Natural killer cell treated with Interleukin-12 subunit alpha and Interleukin-12 subunit beta and Interleukin-15 and Interleukin-18, amount 100 ng/mL, for 72 hours (primary cell): ENCODE results near the gene RYK. TPM values are rescaled to one million over a fixed set of nuclear protein-coding genes. Genes with fewer than 3 reads are reported as not detected.

ENCODE experiments used
- ATAC-seq, 2 donors: fragments of 150-1000 bp; cut with Tn5 transposase in 1 of 2; sonication (Bioruptor Pico), chemical (Tn5 transposase) in 1 of 2; 2 replicates each; pipeline ENCODE4 v1.10.0; 2021
- DNase-seq: peaks from one replicate; pipeline ENCODE4 v3.0.0; 2022; ENCODE audit warnings: low spot score
- H3K27ac Mint-ChIP-seq, 2 donors: 1 replicate in 1 of 2; 2 replicates in 1 of 2; pipeline ENCODE4 v1.8.0; 2022; ENCODE audit warnings: mixed read lengths in 2 of 2, mild to moderate bottlenecking in 1 of 2, moderate library complexity in 1 of 2
- H3K27me3 Mint-ChIP-seq, 2 donors: 1 replicate in 1 of 2; 2 replicates in 1 of 2; pipeline ENCODE4 v1.8.0; 2022; ENCODE audit warnings: mixed read lengths in 2 of 2
- H3K36me3 Mint-ChIP-seq: one replicate; pipeline ENCODE4 v1.8.0; 2022; ENCODE audit warnings: mixed read lengths
- H3K4me1 Mint-ChIP-seq, 2 donors: 1 replicate in 1 of 2; 2 replicates in 1 of 2; pipeline ENCODE4 v1.8.0; 2022; ENCODE audit warnings: low read depth in 2 of 2, mixed read lengths in 2 of 2, mild to moderate bottlenecking in 1 of 2
- H3K4me3 Mint-ChIP-seq: one replicate; pipeline ENCODE4 v1.8.0; 2022; ENCODE audit warnings: mixed read lengths
- H3K9me3 Mint-ChIP-seq: 2 replicates; pipeline ENCODE4 v1.8.0; 2022; ENCODE audit warnings: mixed read lengths
- total RNA-seq, 2 donors: library from RNA; stranded (reverse); gene quantifications; one replicate each; pipeline ENCODE4 v1.2.3, GENCODE V29; 2022

Gene RYK
- 10 to 100 TPM; 20.6 to 20.8 TPM for total RNA-seq

DNA sequence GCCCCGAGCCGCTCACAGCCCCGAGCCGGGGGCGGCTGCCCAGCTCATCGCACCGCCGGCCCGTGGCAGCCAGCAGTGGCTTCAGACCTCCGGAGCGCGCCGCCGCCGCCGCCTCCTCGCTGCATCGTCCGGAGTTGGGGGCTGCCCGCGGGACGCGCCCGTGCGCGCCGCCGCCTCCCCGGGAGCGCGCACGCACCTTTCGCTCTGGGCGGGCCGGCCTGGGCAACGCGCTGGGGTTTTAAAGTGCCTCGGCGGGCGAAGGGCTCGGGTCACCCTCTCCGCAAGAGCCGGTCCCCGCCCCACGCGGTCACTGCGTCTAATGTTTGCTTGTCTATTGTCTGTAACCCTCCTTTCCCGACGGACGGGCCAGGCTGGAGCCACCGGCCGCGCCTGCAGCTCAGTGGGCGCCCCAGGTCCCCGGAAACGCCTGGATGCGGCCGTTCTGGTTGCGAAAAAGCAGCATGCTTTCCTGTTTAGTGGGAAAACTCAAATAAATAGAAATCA, at the start of gene RYK:
RYK (minus strand) TSS at position 143 of the 504 bp plus-strand sequence. CDS start 205 bp downstream, outside the sequence.
- peaks cover 12 to 21% of the 10 kb centered on the region in 2 donors for H3K27me3 Mint-ChIP-seq
- H3K4me3 Mint-ChIP-seq: peak within 1 kb of the TSS; percentile 94
- no peaks in the 10 kb centered on the region for H3K9me3 Mint-ChIP-seq
- H3K4me1 Mint-ChIP-seq: peaks cover 26 to 34% of the 10 kb centered on the region in 2 donors
- peak; percentile 93 to 94 for ATAC-seq
- DNase-seq: peak; percentile 89
- H3K36me3 Mint-ChIP-seq: no peaks in the 10 kb centered on the region
- H3K27ac Mint-ChIP-seq: peak within 1 kb of the TSS; percentile 67 to 94

GRCh38 chr3:134299888-134300206, 49.2 kb upstream of the RYK start:
- no peak for DNase-seq
- peaks cover 31 to 40% of the 10 kb centered on the region in 2 donors for H3K27me3 Mint-ChIP-seq
- ATAC-seq: no peak
- no peak overlapping the region for H3K4me3 Mint-ChIP-seq
- H3K4me1 Mint-ChIP-seq: peaks cover 0 to 3% of the 10 kb centered on the region in 2 donors
- peaks cover 8% of the 10 kb centered on the region for H3K36me3 Mint-ChIP-seq
- no peaks in the 10 kb centered on the region for H3K9me3 Mint-ChIP-seq
- H3K27ac Mint-ChIP-seq: no peak overlapping the region

DNA sequence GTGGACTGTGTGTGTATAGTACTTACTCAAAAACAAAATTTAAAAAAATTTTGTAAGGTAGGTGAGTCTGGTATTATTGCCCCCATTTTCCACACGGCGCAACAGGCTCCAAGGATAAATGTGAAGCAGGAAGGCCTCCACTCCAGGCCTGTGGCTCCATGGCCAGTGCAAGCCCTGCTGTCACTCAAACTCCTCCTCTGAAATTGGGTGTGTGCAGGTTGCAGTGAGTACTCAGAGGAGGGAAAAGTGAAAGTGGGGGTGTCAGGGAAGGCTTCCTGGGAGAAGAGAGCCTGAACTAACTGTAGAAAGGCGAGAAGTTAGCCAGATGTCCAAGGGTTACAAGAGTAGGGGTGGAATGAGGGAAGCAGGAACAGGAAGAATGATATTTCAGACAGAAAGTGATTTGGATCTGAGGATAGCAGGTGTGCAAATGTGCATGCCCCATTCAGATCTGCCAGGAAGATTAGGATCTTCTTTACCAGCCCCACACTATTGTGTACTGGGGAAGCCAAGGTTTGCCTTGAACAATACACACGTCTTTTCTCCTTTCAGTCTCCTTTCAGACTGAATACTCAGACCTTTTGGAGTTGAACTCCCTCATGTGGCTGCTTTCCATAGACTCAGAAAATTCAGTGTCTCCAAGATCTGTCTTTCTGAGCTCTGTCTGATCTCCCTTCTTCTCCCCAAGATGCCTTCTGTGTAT, 48.7 kb upstream of the RYK start:
- Mint-ChIP-seq H3K9me3 (no peaks in the 10 kb centered on the region), H3K4me1 (peaks cover 0 to 3% of the 10 kb centered on the region in 2 donors), H3K27me3 (peaks cover 29 to 35% of the 10 kb centered on the region in 2 donors), H3K36me3 (peaks cover 8% of the 10 kb centered on the region), H3K4me3 (no peak overlapping the region), H3K27ac (no peak overlapping the region)
- ATAC-seq: no peak
- DNase-seq: no peak

- no peak for ATAC-seq
- H3K4me3 Mint-ChIP-seq: no peak overlapping the region
- H3K27ac Mint-ChIP-seq: no peak overlapping the region
- peaks cover 0 to 3% of the 10 kb centered on the region in 2 donors for H3K4me1 Mint-ChIP-seq
- peaks cover 24 to 25% of the 10 kb centered on the region in 2 donors for H3K27me3 Mint-ChIP-seq
- peaks cover 8% of the 10 kb centered on the region for H3K36me3 Mint-ChIP-seq
- H3K9me3 Mint-ChIP-seq: no peaks in the 10 kb centered on the region
- no peak for DNase-seq
These were observed 47.6 kb upstream of the RYK start for GRCh38 chr3:134298249-134298648.

DNA sequence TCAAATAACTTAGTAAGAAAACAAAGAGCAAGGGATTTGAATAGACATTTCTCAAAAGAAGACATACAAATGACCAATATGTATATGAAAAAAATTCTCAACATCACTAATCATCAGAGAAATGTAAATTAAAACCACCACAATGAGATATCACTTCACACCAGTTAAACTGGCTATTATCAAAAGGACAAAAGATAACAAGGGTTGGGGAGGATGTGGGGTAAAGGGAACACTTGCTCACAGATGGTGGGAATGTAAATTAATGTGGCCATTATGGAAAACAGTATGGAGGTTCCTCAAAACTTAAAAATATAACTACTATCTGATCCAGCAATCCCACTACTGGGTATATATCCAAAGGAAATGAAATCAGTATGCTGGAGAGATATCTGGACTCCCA, 46.0 kb upstream of the RYK start:
- H3K27ac Mint-ChIP-seq: no peak overlapping the region
- peaks cover 8% of the 10 kb centered on the region for H3K36me3 Mint-ChIP-seq
- H3K4me3 Mint-ChIP-seq: no peak overlapping the region

GRCh38 chr3:134295930-134296329, 45.3 kb upstream of the RYK start:
- H3K4me1 Mint-ChIP-seq: peaks cover 0 to 3% of the 10 kb centered on the region in 2 donors
- H3K36me3 Mint-ChIP-seq: peaks cover 8% of the 10 kb centered on the region
- no peak overlapping the region for H3K27ac Mint-ChIP-seq
- ATAC-seq (no peak), DNase-seq (no peak)
- no peak overlapping the region for H3K4me3 Mint-ChIP-seq
- no peaks in the 10 kb centered on the region for H3K9me3 Mint-ChIP-seq
- peaks cover 23 to 29% of the 10 kb centered on the region in 2 donors for H3K27me3 Mint-ChIP-seq

More for the DNA sequence above, 46.0 kb upstream of the RYK start:
- H3K4me1 Mint-ChIP-seq: peaks cover 0 to 3% of the 10 kb centered on the region in 2 donors
- no peaks in the 10 kb centered on the region for H3K9me3 Mint-ChIP-seq
- DNase-seq: no peak
- ATAC-seq: no peak
- H3K27me3 Mint-ChIP-seq: peaks cover 23 to 24% of the 10 kb centered on the region in 2 donors

DNA sequence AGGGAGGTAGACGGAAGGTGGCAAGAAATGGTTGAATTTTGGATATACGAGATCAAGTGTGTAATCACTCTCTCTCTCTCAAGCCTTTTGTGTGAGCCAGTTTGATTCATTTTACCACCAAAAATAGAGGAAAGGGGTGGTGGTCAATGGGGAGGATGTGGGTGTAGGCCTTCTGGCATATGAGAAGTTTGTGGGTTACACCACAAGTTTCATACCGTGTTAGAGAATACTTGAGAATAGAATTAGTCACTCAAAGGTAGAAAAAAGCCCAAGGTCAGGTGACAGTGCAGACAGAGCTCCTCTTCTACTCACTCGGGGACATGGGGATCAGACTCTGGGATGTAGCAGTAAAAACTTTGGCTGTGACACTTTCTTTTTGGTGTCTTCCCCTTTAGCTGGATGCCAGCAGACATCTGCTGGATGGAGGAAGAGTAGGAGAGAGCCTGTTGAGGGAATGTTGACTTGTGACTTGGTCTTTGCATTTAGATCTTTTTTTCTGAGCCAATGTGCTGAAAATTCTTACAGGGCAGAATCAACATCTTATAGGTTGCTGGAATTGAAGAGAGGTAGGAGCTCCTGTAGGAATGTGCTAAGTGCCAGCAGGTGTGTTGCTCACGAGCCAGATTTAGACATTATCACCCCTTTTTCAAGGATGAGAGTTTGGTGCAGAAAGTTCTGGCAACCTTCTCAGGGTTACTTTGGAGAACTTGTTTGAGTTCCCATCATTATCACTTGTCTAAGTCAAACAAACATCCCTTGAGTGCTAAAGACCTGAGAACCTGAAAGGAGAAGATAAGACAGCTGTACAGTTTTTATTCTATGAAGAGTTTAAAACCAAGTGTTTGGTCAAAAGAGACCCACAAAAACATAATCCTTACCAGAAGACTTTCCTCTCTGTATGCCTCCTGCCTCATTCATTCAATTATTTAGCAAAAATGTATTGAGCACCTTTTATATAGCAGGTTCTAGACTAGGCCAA, 43.9 kb upstream of the RYK start:
- Mint-ChIP-seq H3K36me3 (peaks cover 8% of the 10 kb centered on the region), H3K9me3 (no peaks in the 10 kb centered on the region), H3K4me1 (peaks cover 0 to 3% of the 10 kb centered on the region in 2 donors), H3K27ac (no peak overlapping the region), H3K27me3 (peaks cover 23 to 36% of the 10 kb centered on the region in 2 donors), H3K4me3 (no peak overlapping the region)
- peak; percentile 78 for DNase-seq
- peak; percentile 98 to 99 for ATAC-seq

GRCh38 chr3:134291319-134292254, 40.9 kb upstream of the RYK start:
- ATAC-seq (no peak), DNase-seq (no peak)
- Mint-ChIP-seq H3K4me3 (no peak overlapping the region), H3K27ac (no peak overlapping the region), H3K4me1 (no peaks in the 10 kb centered on the region), H3K9me3 (no peaks in the 10 kb centered on the region), H3K27me3 (peaks cover 34 to 36% of the 10 kb centered on the region in 2 donors), H3K36me3 (peaks cover 8% of the 10 kb centered on the region)

- no peak for DNase-seq
- peaks cover 42 to 58% of the 10 kb centered on the region in 2 donors for H3K27me3 Mint-ChIP-seq
These were observed 36.9 kb upstream of the RYK start for GRCh38 chr3:134287512-134287911.

GRCh38 chr3:134284438-134284837, 33.8 kb upstream of the RYK start:
- peaks cover 0 to 2% of the 10 kb centered on the region in 2 donors for H3K4me1 Mint-ChIP-seq
- no peak overlapping the region for H3K27ac Mint-ChIP-seq
- no peaks in the 10 kb centered on the region for H3K36me3 Mint-ChIP-seq
- no peaks in the 10 kb centered on the region for H3K9me3 Mint-ChIP-seq
- ATAC-seq (no peak), DNase-seq (no peak)
- H3K27me3 Mint-ChIP-seq: peaks cover 43 to 64% of the 10 kb centered on the region in 2 donors
- no peak overlapping the region for H3K4me3 Mint-ChIP-seq

More at GRCh38 chr3:134287512-134287911, 36.9 kb upstream of the RYK start:
- Mint-ChIP-seq H3K4me1 (peaks cover 0 to 2% of the 10 kb centered on the region in 2 donors), H3K27ac (no peak overlapping the region), H3K9me3 (no peaks in the 10 kb centered on the region), H3K4me3 (no peak overlapping the region), H3K36me3 (no peaks in the 10 kb centered on the region)
- no peak for ATAC-seq

- Mint-ChIP-seq H3K27me3 (peaks cover 38 to 49% of the 10 kb centered on the region in 2 donors), H3K36me3 (no peaks in the 10 kb centered on the region), H3K27ac (no peak overlapping the region), H3K9me3 (no peaks in the 10 kb centered on the region), H3K4me3 (no peak overlapping the region), H3K4me1 (peaks cover 0 to 2% of the 10 kb centered on the region in 2 donors)
- DNase-seq: no peak
- ATAC-seq: no peak
These were observed 32.0 kb upstream of the RYK start for GRCh38 chr3:134282659-134283047.

GRCh38 chr3:134281912-134282658, 31.4 kb upstream of the RYK start:
- Mint-ChIP-seq H3K27me3 (peaks cover 39 to 49% of the 10 kb centered on the region in 2 donors), H3K27ac (no peak overlapping the region)

More at GRCh38 chr3:134281912-134282658, 31.4 kb upstream of the RYK start:
- no peaks in the 10 kb centered on the region for H3K36me3 Mint-ChIP-seq
- ATAC-seq: no peak
- no peaks in the 10 kb centered on the region for H3K9me3 Mint-ChIP-seq
- no peak for DNase-seq
- H3K4me1 Mint-ChIP-seq: peaks cover 0 to 2% of the 10 kb centered on the region in 2 donors
- H3K4me3 Mint-ChIP-seq: no peak overlapping the region
